Naive thymus-derived CD4-positive, alpha-beta T cell (primary cell): Measurements from ENCODE around the gene NDUFAF7. TPM values are rescaled to one million over a fixed set of nuclear protein-coding genes. Genes with fewer than 3 reads are reported as not detected.
"Not testable (repeated sequence)": the region's sequence is repeated elsewhere in the genome, so short reads cannot be mapped to it uniquely, and the experiment has no call there.

Experiments used
- ATAC-seq: fragments of 150-1000 bp; cut with Tn5 transposase; 2 replicates; pipeline ENCODE4 v1.10.0; 2021; ENCODE audit warnings: mild to moderate bottlenecking, moderate library complexity
- CTCF ChIA-PET: fragments of 350-600 bp; sonication (Branson Sonifier 250); formaldehyde crosslinking; loops from one replicate; lab custom pipeline; 2021; ENCODE audit warnings: antibody characterized with exemption; lab: Charles Lee
- POLR2A ChIA-PET: fragments of 350-600 bp; sonication (Branson Sonifier 250); formaldehyde crosslinking; loops from one replicate; lab custom pipeline; 2021; ENCODE audit warnings: antibody characterized with exemption, inconsistent platforms; lab: Charles Lee
- DNase-seq, 9 donors: peaks; one replicate each; pipeline versions ENCODE4 v3.0.0 to v3.0.0-alpha.2; 2020 to 2022; ENCODE audit warnings: mixed read lengths in 1 of 9
- H3K27ac ChIP-seq: one replicate; pipeline ENCODE4 v1.7.0; 2013; ENCODE audit warnings: mild to moderate bottlenecking, low read depth, low read length, moderate library complexity
- H3K27me3 ChIP-seq, 2 donors: one replicate each; pipeline ENCODE4 v1.7.0; 2013; ENCODE audit warnings: low read length in 2 of 2, mild to moderate bottlenecking in 2 of 2, moderate library complexity in 2 of 2; ENCODE audit not compliant: control insufficient read depth in 2 of 2, insufficient read depth in 2 of 2
- H3K36me3 ChIP-seq, 3 experiments: 1 replicate in 2 of 3; 2 replicates in 1 of 3; pipeline ENCODE4 v1.7.0; 2013; ENCODE audit warnings: low read length in 3 of 3, mild to moderate bottlenecking in 3 of 3, moderate library complexity in 1 of 3; ENCODE audit not compliant: insufficient read depth in 3 of 3, control insufficient read depth in 2 of 3
- H3K4me1 ChIP-seq, 2 donors: one replicate each; pipeline ENCODE4 v1.7.0; 2013; ENCODE audit warnings: low read length in 2 of 2, mild to moderate bottlenecking in 2 of 2, moderate library complexity in 1 of 2; ENCODE audit not compliant: control insufficient read depth in 2 of 2, insufficient read depth in 2 of 2
- H3K4me3 ChIP-seq: 2 replicates; pipeline ENCODE4 v1.7.0; 2013; ENCODE audit warnings: mild to moderate bottlenecking, low read length
- H3K9me3 ChIP-seq, 3 experiments: 1 replicate in 2 of 3; 2 replicates in 1 of 3; pipeline ENCODE4 v1.7.0; 2013; ENCODE audit warnings: low read length in 3 of 3; ENCODE audit not compliant: control insufficient read depth in 2 of 3
- H3K27ac Mint-ChIP-seq, 9 donors: one replicate each; pipeline ENCODE4 v1.8.0; 2020 to 2022; ENCODE audit warnings: mixed read lengths in 9 of 9, mild to moderate bottlenecking in 8 of 9, moderate library complexity in 5 of 9, inconsistent platforms in 2 of 9
- H3K27me3 Mint-ChIP-seq, 5 donors: one replicate each; pipeline ENCODE4 v1.8.0; 2021 to 2022; ENCODE audit warnings: mixed read lengths in 5 of 5, mild to moderate bottlenecking in 1 of 5
- H3K36me3 Mint-ChIP-seq, 5 donors: one replicate each; pipeline ENCODE4 v1.8.0; 2020 to 2022; ENCODE audit warnings: mixed read lengths in 5 of 5, mild to moderate bottlenecking in 3 of 5, inconsistent platforms in 1 of 5
- H3K4me1 Mint-ChIP-seq, 7 donors: one replicate each; pipeline ENCODE4 v1.8.0; 2020 to 2022; ENCODE audit warnings: mixed read lengths in 7 of 7, mild to moderate bottlenecking in 3 of 7, inconsistent platforms in 1 of 7
- H3K4me3 Mint-ChIP-seq, 10 donors: one replicate each; pipeline ENCODE4 v1.8.0; 2020 to 2022; ENCODE audit warnings: mild to moderate bottlenecking in 10 of 10, mixed read lengths in 10 of 10, moderate library complexity in 6 of 10, inconsistent platforms in 2 of 10
- H3K9me3 Mint-ChIP-seq, 11 donors: one replicate each; pipeline ENCODE4 v1.8.0; 2020 to 2022; ENCODE audit warnings: mixed read lengths in 11 of 11, mild to moderate bottlenecking in 4 of 11, inconsistent platforms in 1 of 11, moderate library complexity in 1 of 11
- intact Hi-C, 2 donors: fragments of 100-400 bp; cut with micrococcal nuclease; formaldehyde crosslinking; loops; one replicate each; pipeline ENCODE4 v1.15.1; 2023
- polyA plus RNA-seq, 2 donors: library from polyadenylated mRNA; unstranded; fragments of 300-500 nt; fragmentation: Illumina TruSeq; gene quantifications; one replicate each; pipeline ENCODE4 v1.2.3, GENCODE V29; 2021
- total RNA-seq, 6 experiments: library from RNA in 5 of 6; stranded (reverse) in 5 of 6; gene quantifications; 1 replicate in 5 of 6; 2 replicates in 1 of 6; pipeline ENCODE4 v1.2.3 and lab custom pipeline; 2021 to 2026

NDUFAF7 gene
- total and polyA plus RNA-seq, 7 experiments from 2014 or later, result 9.5 to 38.2 (median 27.2) TPM

- POLR2A ChIA-PET, result not testable (repeated sequence)
Observed at GRCh38 chr2:37225129-37225528, 6.3 kb upstream of the NDUFAF7 start.

GRCh38 chr2:37226863-37227262 is 4.6 kb upstream of the NDUFAF7 start:
- Mint-ChIP-seq H3K27me3 (no peaks in the 10 kb centered on the region), H3K36me3 (peaks cover 4 to 39% (median 27%) of the 10 kb centered on the region in 5 donors), H3K27ac (no peak overlapping the region), H3K9me3 (peaks cover 0 to 1% (median 0%) of the 10 kb centered on the region in 11 donors), H3K4me1 (peaks cover 40 to 70% (median 58%) of the 10 kb centered on the region in 7 donors), H3K4me3 (peak overlapping the region in 5 of 10 donors; percentile 20 to 57 (median 33))
- peaks cover 0 to 27% (median 19%) of the 10 kb centered on the region in 3 experiments for H3K36me3 ChIP-seq
- DNase-seq (no peak), ATAC-seq (no peak)
- intact Hi-C loops, result no loop called here
- CTCF ChIA-PET, result no interaction called here
- POLR2A ChIA-PET, result interaction anchor here (0.9 kb wide), 1 partner anchor 1525 kb away, joined by 3 read pairs; the partner anchor contains the start of gene SRSF7
- peaks cover 15 to 31% of the 10 kb centered on the region in 2 donors for H3K4me1 ChIP-seq
- H3K27ac ChIP-seq, result no peak overlapping the region
- H3K4me3 ChIP-seq, result no peak overlapping the region
- H3K9me3 ChIP-seq, result no peaks in the 10 kb centered on the region
- no peaks in the 10 kb centered on the region for H3K27me3 ChIP-seq

More at GRCh38 chr2:37225129-37225528, 6.3 kb upstream of the NDUFAF7 start:
- H3K27me3 ChIP-seq, intact Hi-C loops, H3K9me3 ChIP-seq, H3K9me3 Mint-ChIP-seq, H3K4me3 ChIP-seq, ATAC-seq, DNase-seq, CTCF ChIA-PET, H3K27me3 Mint-ChIP-seq, H3K27ac ChIP-seq: not testable (repeated sequence)
- H3K36me3 ChIP-seq, result peaks cover 0 to 34% (median 19%) of the 10 kb centered on the region in 3 experiments
- Mint-ChIP-seq H3K4me3 (peak overlapping the region in 7 of 10 donors; percentile 1 to 46 (median 28)), H3K4me1 (peaks cover 41 to 76% (median 65%) of the 10 kb centered on the region in 7 donors), H3K36me3 (peaks cover 7 to 54% (median 33%) of the 10 kb centered on the region in 5 donors), H3K27ac (peak overlapping the region in 1 of 9 donors; percentile 28)
- peaks cover 9 to 25% of the 10 kb centered on the region in 2 donors for H3K4me1 ChIP-seq

DNA sequence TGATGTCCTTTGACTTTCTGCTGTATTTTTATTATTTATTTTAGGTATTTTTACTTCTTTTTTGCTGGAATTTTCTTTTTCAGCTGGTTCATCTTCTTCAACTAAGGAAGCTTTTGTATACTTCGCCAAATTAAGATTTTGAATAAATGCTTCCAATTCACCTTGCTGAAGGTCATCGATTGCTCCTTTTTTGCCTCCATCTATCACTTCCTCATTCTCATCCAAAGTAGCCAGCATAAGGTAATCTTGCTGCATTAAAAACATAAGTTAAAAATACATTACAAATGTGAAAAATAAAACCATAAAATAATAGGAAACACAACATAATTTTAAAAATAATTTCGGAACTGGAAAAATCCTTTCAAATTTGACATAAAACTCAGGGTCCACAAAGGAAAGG is 2.7 kb upstream of the NDUFAF7 start:
- no peak for ATAC-seq
- CTCF ChIA-PET, result no interaction called here
- H3K27ac ChIP-seq, result no peak overlapping the region
- no peaks in the 10 kb centered on the region for H3K9me3 ChIP-seq
- Mint-ChIP-seq H3K4me1 (peaks cover 31 to 56% (median 45%) of the 10 kb centered on the region in 7 donors), H3K36me3 (peaks cover 4 to 25% (median 17%) of the 10 kb centered on the region in 5 donors), H3K27ac (peak overlapping the region in 1 of 9 donors; percentile 76), H3K9me3 (peaks cover 0 to 1% (median 0%) of the 10 kb centered on the region in 11 donors), H3K27me3 (no peaks in the 10 kb centered on the region), H3K4me3 (peak overlapping the region in 1 of 10 donors; percentile 72)
- H3K36me3 ChIP-seq, result peaks cover 0 to 28% (median 19%) of the 10 kb centered on the region in 3 experiments
- intact Hi-C loops, result no loop called here
- POLR2A ChIA-PET, result interaction anchor here (1.6 kb wide), 1 partner anchor 10 kb away, joined by 4 read pairs; no protein-coding TSS in a partner anchor
- DNase-seq, result no peak
- H3K27me3 ChIP-seq, result no peaks in the 10 kb centered on the region
- peaks cover 28 to 43% of the 10 kb centered on the region in 2 donors for H3K4me1 ChIP-seq
- no peak overlapping the region for H3K4me3 ChIP-seq

DNA sequence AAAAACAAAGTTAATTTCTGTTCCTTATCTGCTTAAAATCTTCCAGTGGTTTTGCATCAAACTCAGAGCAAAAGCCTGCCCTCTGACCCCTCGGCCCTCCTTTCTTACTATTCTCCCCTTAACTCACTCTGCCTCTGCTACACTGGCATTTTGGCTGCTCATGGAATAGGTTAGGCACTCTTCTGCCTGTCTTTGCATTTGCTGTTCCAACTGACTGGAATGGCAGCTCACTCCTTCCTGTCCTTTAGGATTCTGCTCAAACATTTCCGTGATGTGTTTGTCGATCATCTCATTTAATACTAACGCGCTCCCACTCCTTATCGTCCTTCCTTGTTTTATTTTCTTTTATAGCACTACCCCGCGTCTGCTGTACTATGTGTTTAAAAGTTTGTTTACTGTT is 877 bp upstream of the NDUFAF7 start:
- Histone ChIP-seq H3K4me3 (peak overlapping the region; percentile 84), H3K27ac (peak overlapping the region; percentile 93), H3K9me3 (no peaks in the 10 kb centered on the region), H3K36me3 (peaks cover 0 to 28% (median 19%) of the 10 kb centered on the region in 3 experiments), H3K27me3 (no peaks in the 10 kb centered on the region), H3K4me1 (peaks cover 31 to 43% of the 10 kb centered on the region in 2 donors)
- peaks cover 22 to 56% (median 45%) of the 10 kb centered on the region in 7 donors for H3K4me1 Mint-ChIP-seq
- H3K27me3 Mint-ChIP-seq, result no peaks in the 10 kb centered on the region
- peaks cover 0 to 1% (median 0%) of the 10 kb centered on the region in 11 donors for H3K9me3 Mint-ChIP-seq
- ChIA-PET CTCF (no interaction called here), POLR2A (interaction anchor here (2.0 kb wide), 1 partner anchor 93 kb away, joined by 14 read pairs; no protein-coding TSS in a partner anchor)
- H3K27ac Mint-ChIP-seq, result no peak overlapping the region
- intact Hi-C loops, result loop anchor here (2.0 to 5.0 kb wide), 5 partner anchors 14 to 162 kb away; partner anchors contain the start of gene PRKD3 (in 1 of the 2)
- no peak for DNase-seq
- peaks cover 0 to 26% (median 22%) of the 10 kb centered on the region in 5 donors for H3K36me3 Mint-ChIP-seq
- H3K4me3 Mint-ChIP-seq, result no peak overlapping the region
- ATAC-seq, result no peak

- H3K36me3 ChIP-seq, result peaks cover 0 to 34% (median 12%) of the 10 kb centered on the region in 3 experiments
- peak overlapping the region; percentile 93 for H3K27ac ChIP-seq
- peak overlapping the region; percentile 84 for H3K4me3 ChIP-seq
- Mint-ChIP-seq H3K27me3 (no peaks in the 10 kb centered on the region), H3K9me3 (no peaks in the 10 kb centered on the region), H3K36me3 (peaks cover 5 to 26% (median 22%) of the 10 kb centered on the region in 5 donors), H3K4me3 (no peak overlapping the region), H3K4me1 (peaks cover 21 to 45% (median 34%) of the 10 kb centered on the region in 7 donors), H3K27ac (no peak overlapping the region)
- intact Hi-C loops, result loop anchor here in 1 of 2 donors (5.0 kb wide), 2 partner anchors 145 to 160 kb away; no protein-coding TSS in a partner anchor
- peak in 1 of 9 donors; percentile 32 for DNase-seq
- no peaks in the 10 kb centered on the region for H3K27me3 ChIP-seq
- ChIA-PET CTCF (interaction anchor here (0.5 to 1.1 kb wide), 2 partner anchors 10 to 314 kb away, joined by 3 to 5 read pairs; no protein-coding TSS in a partner anchor), POLR2A (interaction anchor here (0.7 to 2.2 kb wide), 10 partner anchors 12 to 1519 kb away, joined by 3 to 14 read pairs (median 3); partner anchors contain the start of gene SRSF7)
- no peak for ATAC-seq
- H3K4me1 ChIP-seq, result peaks cover 27 to 32% of the 10 kb centered on the region in 2 donors
- no peaks in the 10 kb centered on the region for H3K9me3 ChIP-seq
Observed at GRCh38 chr2:37232131-37232933, 874 bp downstream of the NDUFAF7 start.

DNA sequence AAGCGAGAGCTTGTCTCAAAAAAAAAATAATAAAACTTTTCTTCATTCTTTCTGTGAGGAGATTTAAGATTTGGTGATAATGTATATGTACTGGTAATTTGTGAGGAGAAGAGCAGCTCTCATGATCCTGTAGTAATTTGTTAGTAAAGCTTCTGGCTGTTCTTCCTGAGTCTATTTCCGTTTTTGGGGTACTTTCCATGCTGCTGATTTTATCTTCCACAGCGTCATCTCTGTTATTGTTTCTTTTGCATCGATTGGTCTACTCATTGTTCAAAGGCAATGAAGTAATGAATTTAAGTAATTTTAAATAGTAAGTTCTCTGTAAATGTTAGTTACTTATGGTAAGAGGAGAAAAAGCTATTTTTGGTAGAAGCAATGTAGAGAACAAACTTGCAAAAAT is 12.0 kb downstream of the NDUFAF7 start:
- ATAC-seq, result peak; percentile 85
- H3K27ac ChIP-seq, result peak overlapping the region; percentile 22

More for the DNA sequence above, 12.0 kb downstream of the NDUFAF7 start:
- Mint-ChIP-seq H3K27ac (peak overlapping the region; percentile 3 to 92 (median 86)), H3K36me3 (peaks cover 16 to 63% (median 47%) of the 10 kb centered on the region in 5 donors), H3K27me3 (no peaks in the 10 kb centered on the region), H3K9me3 (peaks cover 0 to 5% (median 0%) of the 10 kb centered on the region in 11 donors), H3K4me1 (peaks cover 5 to 41% (median 19%) of the 10 kb centered on the region in 7 donors), H3K4me3 (peak overlapping the region in 4 of 10 donors; percentile 7 to 58 (median 31))
- no peak overlapping the region for H3K4me3 ChIP-seq
- no peaks in the 10 kb centered on the region for H3K27me3 ChIP-seq
- DNase-seq, result peak in 5 of 9 donors; percentile 25 to 62 (median 45)
- intact Hi-C loops, result loop anchor here in 1 of 2 donors (10.0 kb wide), 1 partner anchor 459 kb away; no protein-coding TSS in a partner anchor
- ChIA-PET POLR2A (interaction anchor here (1.1 to 2.1 kb wide), 2 partner anchors 10 to 11 kb away, joined by 4 to 10 read pairs; partner anchors contain the start of genes CEBPZ and NDUFAF7), CTCF (no interaction called here)
- no peaks in the 10 kb centered on the region for H3K4me1 ChIP-seq
- H3K9me3 ChIP-seq, result no peaks in the 10 kb centered on the region
- H3K36me3 ChIP-seq, result peaks cover 5 to 47% (median 28%) of the 10 kb centered on the region in 3 experiments
